GM12892 (cell line): Measurements from ENCODE around the gene SUGCT.

Experiments used
- POLR2A ChIP-seq: IDR thresholded peaks from 2 replicates; pipeline ENCODE4 v1.6.1; 2011; ENCODE audit warnings: low read depth, low read length, control low read depth
- POLR2AphosphoS5 ChIP-seq: IDR thresholded peaks from 2 replicates; pipeline ENCODE4 v1.6.1; 2011; ENCODE audit warnings: low read depth, low read length, control low read depth

GRCh38 chr7:40786909-40787308 is 652.1 kb downstream of the SUGCT start:
- TF ChIP-seq POLR2AphosphoS5 (no peak), POLR2A (no peak)
